Nephron (organoid): ENCODE measurements around the gene NIN.

ENCODE experiments used
- H3K27ac Mint-ChIP-seq, 3 experiments: 2 replicates each; pipeline ENCODE4 v1.8.0; 2020; ENCODE audit warnings: mixed read lengths in 3 of 3, mild to moderate bottlenecking in 2 of 3, moderate library complexity in 1 of 3
- H3K27me3 Mint-ChIP-seq: 2 replicates; pipeline ENCODE4 v1.8.0; 2021; ENCODE audit warnings: low read depth, mild to moderate bottlenecking, moderate library complexity, mixed read lengths
- H3K36me3 Mint-ChIP-seq: 2 replicates; pipeline ENCODE4 v1.8.0; 2020; ENCODE audit warnings: low read depth, mixed read lengths
- H3K4me1 Mint-ChIP-seq: 2 replicates; pipeline ENCODE4 v1.8.0; 2020; ENCODE audit warnings: mixed read lengths
- H3K4me3 Mint-ChIP-seq, 3 experiments: 2 replicates each; pipeline ENCODE4 v1.8.0; 2020; ENCODE audit warnings: mild to moderate bottlenecking in 3 of 3, mixed read lengths in 3 of 3, moderate library complexity in 2 of 3
- H3K9me3 Mint-ChIP-seq: 2 replicates; pipeline ENCODE4 v1.8.0; 2020; ENCODE audit warnings: mixed read lengths
- CTCF ChIP-seq, 3 experiments: fragments of 200-600 bp; sonication (generic); IDR thresholded peaks; one replicate each; pipeline ENCODE4 v1.5.0; 2021; ENCODE audit warnings: antibody characterized with exemption in 3 of 3; ENCODE audit not compliant: unreplicated experiment in 3 of 3

Gene NIN

GRCh38 chr14:50830932-50831725 lies at the start of gene NIN:
Gene NIN (minus strand): TSS chr14:50831162. CDS start chr14:50822056, 9,106 bp downstream.
- Mint-ChIP-seq H3K36me3 (no peaks in the 10 kb centered on the region), H3K27ac (peak within 1 kb of the TSS; percentile 63 to 88 (median 63)), H3K9me3 (no peaks in the 10 kb centered on the region), H3K27me3 (peaks cover 30% of the 10 kb centered on the region), H3K4me1 (peaks cover 44% of the 10 kb centered on the region), H3K4me3 (peak within 1 kb of the TSS; percentile 96 to 99 (median 98))
- TF ChIP-seq CTCF (IDR thresholded peaks at IDR 0.05; ENCODE audit: unreplicated experiment in 3 of 3), result no peak

- Mint-ChIP-seq H3K9me3 (no peaks in the 10 kb centered on the region), H3K27me3 (peaks cover 65% of the 10 kb centered on the region), H3K27ac (no peak overlapping the region), H3K4me1 (peaks cover 6% of the 10 kb centered on the region), H3K4me3 (no peak overlapping the region), H3K36me3 (no peaks in the 10 kb centered on the region)
- no peak for TF ChIP-seq CTCF (IDR thresholded peaks at IDR 0.05; ENCODE audit: unreplicated experiment in 3 of 3)
These were observed 44.6 kb upstream of the NIN start for GRCh38 chr14:50875359-50876070.

GRCh38 chr14:50874757-50875156 lies 43.8 kb upstream of the NIN start:
- H3K4me1 Mint-ChIP-seq, result peaks cover 6% of the 10 kb centered on the region
- H3K9me3 Mint-ChIP-seq, result no peaks in the 10 kb centered on the region
- no peak overlapping the region for H3K4me3 Mint-ChIP-seq
- H3K36me3 Mint-ChIP-seq, result no peaks in the 10 kb centered on the region
- no peak for TF ChIP-seq CTCF (IDR thresholded peaks at IDR 0.05; ENCODE audit: unreplicated experiment in 3 of 3)
- H3K27me3 Mint-ChIP-seq, result peaks cover 72% of the 10 kb centered on the region
- H3K27ac Mint-ChIP-seq, result no peak overlapping the region

- Mint-ChIP-seq H3K27me3 (peaks cover 68% of the 10 kb centered on the region), H3K27ac (no peak within 1 kb of the TSS), H3K4me1 (peaks cover 6% of the 10 kb centered on the region), H3K36me3 (no peaks in the 10 kb centered on the region), H3K4me3 (peak within 1 kb of the TSS; percentile 26 to 60 (median 37)), H3K9me3 (no peaks in the 10 kb centered on the region)
- TF ChIP-seq CTCF (IDR thresholded peaks at IDR 0.05; ENCODE audit: unreplicated experiment in 3 of 3), result no peak
These were observed 41.2 kb upstream of the NIN start, which contains the start of gene ABHD12B for GRCh38 chr14:50871914-50872732. Gene ABHD12B (plus strand): TSS chr14:50872053. CDS start chr14:50872175, 122 bp downstream.

- H3K36me3 Mint-ChIP-seq, result no peaks in the 10 kb centered on the region
These were observed 40.3 kb upstream of the NIN start for GRCh38 chr14:50871228-50871627.

More at GRCh38 chr14:50871228-50871627, 40.3 kb upstream of the NIN start:
- Mint-ChIP-seq H3K27ac (no peak overlapping the region), H3K9me3 (no peaks in the 10 kb centered on the region), H3K4me1 (peaks cover 6% of the 10 kb centered on the region), H3K4me3 (peak overlapping the region; percentile 26 to 60 (median 37)), H3K27me3 (peaks cover 59% of the 10 kb centered on the region)
- no peak for TF ChIP-seq CTCF (IDR thresholded peaks at IDR 0.05; ENCODE audit: unreplicated experiment in 3 of 3)
